ENCODE data around the gene ALLC. TPM values are rescaled to one million over a fixed set of nuclear protein-coding genes. Genes with fewer than 3 reads are reported as not detected.

The ALLC gene
- total and polyA plus RNA-seq, 2 donors (not counting 1 experiment from before 2014, with no cell fraction given), result not detected

- H4K20me1 ChIP-seq (ENCODE audit: control insufficient read depth, extremely low read depth, insufficient read depth, low read length), result no peaks in the 10 kb centered on the region
- H3K4me3 ChIP-seq (replicated peaks in 1 of 4; ENCODE audit: control extremely low read depth in 1 of 4, insufficient read depth in 1 of 4, low read depth in 3 of 4, low read length in 4 of 4), result no peak overlapping the region
- no peak overlapping the region for H3K27ac ChIP-seq (ENCODE audit: insufficient read depth, low read length)
- no peaks in the 10 kb centered on the region for H3K9me3 ChIP-seq (ENCODE audit: control insufficient read depth, insufficient read depth, low read depth, low read length)
- no peak overlapping the region for H3K9ac ChIP-seq (ENCODE audit: insufficient read depth, low read length)
- no peaks in the 10 kb centered on the region for H3K4me1 ChIP-seq (ENCODE audit: control insufficient read depth, extremely low read depth, insufficient read depth, low read length)
- peaks cover 4% of the 10 kb centered on the region for H3K27me3 ChIP-seq (ENCODE audit: control insufficient read depth, insufficient read depth, low read length)
- TF ChIP-seq EZH2 (IDR thresholded peaks at IDR 0.05; ENCODE audit: low read length, missing control alignments), result no peak
- peak; percentile 51 to 52 for TF ChIP-seq CTCF (conservative IDR thresholded peaks at IDR 0.05 in 1 of 2, IDR thresholded peaks at IDR 0.05 in 1 of 2; ENCODE audit: low read depth in 1 of 2, low read length in 2 of 2)
- no peak overlapping the region for H2AFZ ChIP-seq (ENCODE audit: low read length)
- H3K36me3 ChIP-seq (ENCODE audit: control insufficient read depth, insufficient read depth, low read length), result no peaks in the 10 kb centered on the region
- no peak overlapping the region for H3K4me2 ChIP-seq (ENCODE audit: extremely low read depth, insufficient read depth, low read length)
- H3K79me2 ChIP-seq (ENCODE audit: control insufficient read depth, insufficient read depth, low read length), result no peaks in the 10 kb centered on the region
- DNase-seq (ENCODE audit: low read depth in 2 of 2), result peak; percentile 19 to 76
These were observed 70.4 kb downstream of the ALLC start for GRCh38 chr2:3728104-3729054.

- Histone ChIP-seq H3K36me3 (ENCODE audit: control insufficient read depth, insufficient read depth, low read length) (no peaks in the 10 kb centered on the region), H4K20me1 (ENCODE audit: control insufficient read depth, extremely low read depth, insufficient read depth, low read length) (no peaks in the 10 kb centered on the region), H3K9me3 (ENCODE audit: control insufficient read depth, insufficient read depth, low read depth, low read length) (no peaks in the 10 kb centered on the region), H3K4me1 (ENCODE audit: control insufficient read depth, extremely low read depth, insufficient read depth, low read length) (no peaks in the 10 kb centered on the region), H3K79me2 (ENCODE audit: control insufficient read depth, insufficient read depth, low read length) (no peaks in the 10 kb centered on the region), H3K4me2 (ENCODE audit: extremely low read depth, insufficient read depth, low read length) (no peak overlapping the region), H3K9ac (ENCODE audit: insufficient read depth, low read length) (no peak overlapping the region), H3K27me3 (ENCODE audit: control insufficient read depth, insufficient read depth, low read length) (peaks cover 4% of the 10 kb centered on the region), H2AFZ (ENCODE audit: low read length) (no peak overlapping the region), H3K27ac (ENCODE audit: insufficient read depth, low read length) (no peak overlapping the region), H3K4me3 (replicated peaks in 1 of 4; ENCODE audit: control extremely low read depth in 1 of 4, insufficient read depth in 1 of 4, low read depth in 3 of 4, low read length in 4 of 4) (no peak overlapping the region)
- no peak for DNase-seq (ENCODE audit: low read depth in 2 of 2)
- TF ChIP-seq CTCF (conservative IDR thresholded peaks at IDR 0.05 in 1 of 2, IDR thresholded peaks at IDR 0.05 in 1 of 2; ENCODE audit: low read depth in 1 of 2, low read length in 2 of 2) (no peak), EZH2 (IDR thresholded peaks at IDR 0.05; ENCODE audit: low read length, missing control alignments) (no peak)
These were observed 71.1 kb downstream of the ALLC start for GRCh38 chr2:3729055-3729448.

- H4K20me1 ChIP-seq (ENCODE audit: control insufficient read depth, extremely low read depth, insufficient read depth, low read length), result no peaks in the 10 kb centered on the region
- H3K9ac ChIP-seq (ENCODE audit: insufficient read depth, low read length), result no peak overlapping the region
- H3K27ac ChIP-seq (ENCODE audit: insufficient read depth, low read length), result no peak overlapping the region
- H3K4me1 ChIP-seq (ENCODE audit: control insufficient read depth, extremely low read depth, insufficient read depth, low read length), result no peaks in the 10 kb centered on the region
- H3K4me3 ChIP-seq (replicated peaks in 1 of 4; ENCODE audit: control extremely low read depth in 1 of 4, insufficient read depth in 1 of 4, low read depth in 3 of 4, low read length in 4 of 4), result no peak overlapping the region
- TF ChIP-seq CTCF (conservative IDR thresholded peaks at IDR 0.05 in 1 of 2, IDR thresholded peaks at IDR 0.05 in 1 of 2; ENCODE audit: low read depth in 1 of 2, low read length in 2 of 2), result no peak
- no peak for TF ChIP-seq EZH2 (IDR thresholded peaks at IDR 0.05; ENCODE audit: low read length, missing control alignments)
- H3K79me2 ChIP-seq (ENCODE audit: control insufficient read depth, insufficient read depth, low read length), result no peaks in the 10 kb centered on the region
- DNase-seq (ENCODE audit: low read depth in 2 of 2), result no peak
- no peak overlapping the region for H3K4me2 ChIP-seq (ENCODE audit: extremely low read depth, insufficient read depth, low read length)
- H3K27me3 ChIP-seq (ENCODE audit: control insufficient read depth, insufficient read depth, low read length), result peaks cover 4% of the 10 kb centered on the region
- no peaks in the 10 kb centered on the region for H3K36me3 ChIP-seq (ENCODE audit: control insufficient read depth, insufficient read depth, low read length)
- H3K9me3 ChIP-seq (ENCODE audit: control insufficient read depth, insufficient read depth, low read depth, low read length), result no peaks in the 10 kb centered on the region
- no peak overlapping the region for H2AFZ ChIP-seq (ENCODE audit: low read length)
These were observed 71.8 kb downstream of the ALLC start for GRCh38 chr2:3729786-3730185.
